GM18505 (cell line): ENCODE measurements around the gene MTFR1L.

ENCODE experiments used
- ATAC-seq: cut with Tn5 transposase; IDR thresholded peaks from one replicate; pipeline ENCODE4 v1.9.1; 2021; ENCODE audit not compliant: unreplicated experiment
- POLR2A ChIP-seq: IDR thresholded peaks from 4 replicates; pipeline ENCODE4 v1.6.1; 2011; ENCODE audit warnings: borderline replicate concordance; ENCODE audit not compliant: insufficient read depth, insufficient read length; ENCODE audit errors: extremely low read depth

The MTFR1L gene

GRCh38 chr1:25795946-25796810 is 23.6 kb upstream of the MTFR1L start:
- ATAC-seq = no peak
- no peak for TF ChIP-seq POLR2A

- no peak for TF ChIP-seq POLR2A
- no peak for ATAC-seq
Observed at GRCh38 chr1:25796811-25797458, 22.8 kb upstream of the MTFR1L start.

GRCh38 chr1:25797939-25798338 is 21.8 kb upstream of the MTFR1L start:
- TF ChIP-seq POLR2A = no peak
- no peak for ATAC-seq

- no peak for ATAC-seq
- no peak for TF ChIP-seq POLR2A
Observed at GRCh38 chr1:25798666-25799351, 20.9 kb upstream of the MTFR1L start.

- no peak for TF ChIP-seq POLR2A
- no peak for ATAC-seq
Observed at GRCh38 chr1:25799352-25799934, 20.3 kb upstream of the MTFR1L start.

- no peak for ATAC-seq
- no peak for TF ChIP-seq POLR2A
Observed at GRCh38 chr1:25799935-25800702, 19.6 kb upstream of the MTFR1L start, which contains the start of gene SELENON. TSS of gene SELENON (plus strand) at chr1:25800193. CDS start at chr1:25800231, 38 bp downstream.

- no peak for TF ChIP-seq POLR2A
- no peak for ATAC-seq
Observed at GRCh38 chr1:25800703-25801377, 18.9 kb upstream of the MTFR1L start.

GRCh38 chr1:25802915-25803314 is 16.8 kb upstream of the MTFR1L start:
- no peak for TF ChIP-seq POLR2A
- ATAC-seq = no peak

- no peak for TF ChIP-seq POLR2A
- ATAC-seq = no peak
Observed at GRCh38 chr1:25803368-25803767, 16.4 kb upstream of the MTFR1L start.

GRCh38 chr1:25804244-25804963 is 15.3 kb upstream of the MTFR1L start:
- no peak for TF ChIP-seq POLR2A
- ATAC-seq = no peak
